HG03432 (cell line): ENCODE measurements around the gene EPB42.

ENCODE experiments used
- ATAC-seq: cut with Tn5 transposase; IDR thresholded peaks from one replicate; pipeline ENCODE4 v1.9.1; 2021; ENCODE audit warnings: mild to moderate bottlenecking, moderate library complexity; ENCODE audit not compliant: unreplicated experiment

EPB42 gene

GRCh38 chr15:43220991-43221403 is at the start of gene EPB42:
EPB42 (minus strand) TSS chr15:43221018; CDS start chr15:43220825, 193 bp downstream.
- ATAC-seq, result no peak

DNA sequence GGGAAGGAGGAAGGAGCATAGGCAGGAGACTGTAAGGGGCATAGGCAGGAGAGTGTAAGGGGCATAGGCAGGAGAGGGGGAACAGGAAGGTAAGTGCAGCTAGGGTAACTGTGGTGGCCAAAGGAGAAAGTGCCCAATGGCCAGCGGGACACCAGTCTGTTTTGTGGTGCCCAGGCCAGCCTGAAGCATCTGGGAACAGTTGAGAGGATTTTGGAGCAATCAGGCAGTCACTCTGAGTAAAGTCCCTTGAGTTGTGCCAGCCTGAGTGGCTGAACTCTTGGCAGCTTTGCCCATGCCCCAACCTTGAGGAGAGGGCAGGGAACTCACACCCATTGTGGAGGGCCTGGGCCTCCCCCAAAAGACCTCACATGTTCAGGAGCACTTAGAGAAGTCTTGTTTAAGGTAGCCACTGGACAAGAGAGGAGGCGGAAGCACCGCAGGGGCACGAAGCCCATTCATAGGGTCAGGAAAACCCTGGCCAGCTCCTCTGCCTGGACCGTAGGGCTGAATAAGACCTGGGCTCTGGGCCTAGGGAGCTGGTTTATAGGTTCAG is 49.4 kb upstream of the EPB42 start:
- ATAC-seq, result no peak

- ATAC-seq, result no peak
Observed at GRCh38 chr15:43268111-43269105, 47.6 kb upstream of the EPB42 start.

- ATAC-seq, result no peak
Observed at GRCh38 chr15:43267439-43267838, 46.6 kb upstream of the EPB42 start.

GRCh38 chr15:43266834-43267233 is 46.0 kb upstream of the EPB42 start, which contains the start of gene TGM5:
TGM5 (minus strand) TSS chr15:43266928; CDS start chr15:43266849, 79 bp downstream.
- ATAC-seq, result no peak

DNA sequence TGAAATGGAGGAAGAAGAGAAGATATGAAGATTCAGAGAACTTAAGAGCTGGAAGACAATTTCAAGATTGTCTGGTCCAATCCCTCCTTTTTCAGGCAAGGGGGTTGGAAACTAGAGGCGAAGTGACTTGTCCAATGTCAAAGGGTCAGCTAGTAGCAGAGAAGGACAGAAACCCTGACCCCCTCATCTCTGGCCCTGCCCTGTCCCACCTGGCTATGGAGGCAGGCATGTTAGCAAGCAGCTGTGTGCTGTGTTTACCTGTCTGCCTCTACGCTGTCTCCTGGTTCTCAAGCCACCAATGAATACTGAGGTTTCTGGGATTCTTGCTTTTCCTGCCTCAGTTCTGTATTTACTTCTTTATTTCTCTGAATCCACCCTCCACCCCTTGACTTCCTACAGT is 45.6 kb upstream of the EPB42 start:
- no peak for ATAC-seq

- no peak for ATAC-seq
Observed at GRCh38 chr15:43260011-43260615, 39.3 kb upstream of the EPB42 start.

DNA sequence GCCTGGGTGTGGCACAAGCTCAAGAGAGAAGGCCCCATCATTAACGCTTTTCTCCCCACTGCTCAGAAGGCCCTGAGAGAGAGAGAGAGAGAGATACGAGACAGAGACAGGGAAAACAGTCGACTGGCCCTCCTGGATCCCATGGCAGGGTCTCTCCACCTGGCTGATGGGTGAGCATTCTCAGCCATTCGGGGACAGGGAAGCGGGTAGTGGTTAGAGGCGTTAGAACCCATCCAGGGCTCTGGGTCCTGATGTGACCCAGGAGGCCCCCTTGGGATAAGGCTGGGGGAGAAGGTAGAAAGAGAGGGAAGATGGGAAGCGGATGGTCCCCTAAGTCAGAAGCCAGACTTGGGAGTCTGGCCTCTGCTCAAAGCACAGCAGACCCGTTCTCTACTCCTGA is 38.0 kb upstream of the EPB42 start:
- no peak for ATAC-seq

GRCh38 chr15:43256341-43256740 is 35.5 kb upstream of the EPB42 start:
- no peak for ATAC-seq

DNA sequence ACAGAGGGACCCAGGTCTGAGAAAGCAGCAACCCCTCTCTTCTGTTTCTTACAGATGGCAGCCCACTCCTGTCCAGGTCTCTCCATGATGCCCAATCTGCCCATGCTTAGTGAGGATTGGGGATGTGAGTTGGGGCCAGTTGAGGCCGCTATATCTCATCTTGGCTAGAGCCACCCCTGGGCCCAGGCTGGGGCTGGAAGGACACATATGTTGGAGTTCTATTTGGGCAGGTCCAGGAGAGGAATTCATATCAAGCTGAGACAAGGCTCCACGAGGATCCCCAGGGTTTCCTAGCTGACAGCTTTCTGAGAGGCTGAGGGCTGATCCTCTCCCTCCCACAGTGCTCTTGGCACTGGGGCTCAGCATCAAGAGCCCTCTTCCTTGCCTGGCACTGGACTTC is 34.6 kb upstream of the EPB42 start:
- ATAC-seq, result no peak

DNA sequence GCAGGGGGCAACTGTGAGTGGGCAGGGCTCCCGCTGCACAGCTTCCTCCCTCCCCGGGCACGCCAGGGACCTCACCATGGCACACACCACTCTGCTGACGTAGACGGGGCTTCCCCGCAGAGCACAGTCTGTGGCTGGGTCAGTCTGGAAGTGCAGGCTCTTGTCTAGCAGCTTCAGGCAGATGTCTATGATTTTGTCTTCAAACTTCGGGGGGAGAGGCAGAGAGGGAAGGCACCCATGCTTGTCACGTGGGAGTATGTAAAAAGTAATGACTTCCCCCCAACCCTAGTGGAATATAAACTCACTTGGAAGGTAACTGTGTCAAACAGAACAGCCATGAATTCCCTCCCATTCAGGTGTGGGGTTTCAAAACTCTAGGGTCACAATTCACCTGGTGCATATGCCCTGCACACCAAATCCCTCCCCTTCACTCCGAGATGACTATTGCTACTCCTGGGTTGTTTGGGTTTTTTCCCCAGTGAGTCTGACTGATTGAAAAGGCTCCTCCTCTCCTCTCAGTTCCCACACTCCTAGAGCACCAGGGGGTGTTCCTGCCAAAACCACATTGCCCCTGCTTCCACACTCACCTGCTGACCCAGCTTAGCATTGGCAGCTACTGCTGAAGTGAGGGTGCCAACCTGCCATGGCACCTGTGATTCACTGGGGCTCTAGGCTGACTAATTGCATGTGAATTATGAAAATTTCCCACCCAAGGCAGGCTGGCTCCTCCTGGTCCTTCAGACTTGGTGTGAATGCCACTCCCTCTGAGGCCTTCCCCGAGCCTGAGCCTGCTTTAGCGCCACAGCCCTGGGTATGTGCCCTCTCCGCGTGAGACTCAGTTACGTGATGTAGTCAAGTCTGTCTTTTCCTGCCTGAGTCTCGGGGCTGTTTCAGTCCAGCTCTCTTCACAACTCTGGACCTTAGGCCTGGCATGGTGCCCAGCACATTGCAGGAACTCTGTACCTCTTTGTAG is 32.9 kb upstream of the EPB42 start:
- peak; percentile 60 for ATAC-seq

GRCh38 chr15:43251871-43252250 is 31.0 kb upstream of the EPB42 start:
- no peak for ATAC-seq

- no peak for ATAC-seq
Observed at GRCh38 chr15:43251185-43251870, 30.5 kb upstream of the EPB42 start.

- ATAC-seq, result no peak
Observed at GRCh38 chr15:43250785-43251184, 30.0 kb upstream of the EPB42 start.

DNA sequence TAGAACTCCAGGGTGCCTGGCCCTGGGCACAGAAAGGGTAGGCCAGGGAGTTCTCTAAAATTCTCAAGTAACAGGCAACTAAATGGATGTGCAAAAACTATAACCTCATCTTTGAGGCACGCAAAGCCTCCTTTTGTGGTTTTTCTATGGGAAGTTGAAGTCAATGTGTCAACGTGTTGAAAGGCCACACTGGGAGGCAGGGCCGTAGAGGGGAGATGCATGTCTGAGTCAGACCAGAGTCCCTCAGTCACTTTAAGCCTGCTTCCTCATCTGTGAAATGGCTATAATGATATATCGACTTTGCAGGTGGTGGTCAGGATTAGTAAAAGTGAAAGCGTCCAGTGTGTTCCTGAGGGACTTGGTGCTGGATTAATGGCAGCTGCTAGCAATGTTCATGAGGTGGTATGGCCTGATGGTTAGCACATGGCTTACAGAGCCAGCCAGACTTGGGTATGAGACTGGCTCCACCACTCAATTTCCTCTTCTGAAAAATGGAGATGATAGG is 28.9 kb upstream of the EPB42 start:
- ATAC-seq, result peak; percentile 51

DNA sequence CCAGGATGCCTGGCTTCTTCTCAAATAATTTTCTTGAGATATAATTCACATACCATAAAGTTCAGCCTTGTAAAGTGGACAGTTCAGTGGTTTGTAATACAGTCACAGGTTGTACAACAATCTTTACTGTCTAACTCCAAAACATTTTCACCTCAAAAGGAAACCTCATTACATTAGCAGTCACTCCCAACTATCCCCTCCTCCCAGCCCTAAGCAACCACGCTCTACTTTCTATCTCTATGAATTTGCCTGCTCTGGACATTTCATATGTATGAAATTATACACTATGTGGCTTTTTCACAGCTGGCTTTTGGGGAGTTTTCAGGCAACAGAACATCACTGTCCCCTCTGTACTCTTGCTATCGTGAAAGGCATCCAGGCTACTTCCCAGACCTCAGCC is 28.4 kb upstream of the EPB42 start:
- no peak for ATAC-seq

DNA sequence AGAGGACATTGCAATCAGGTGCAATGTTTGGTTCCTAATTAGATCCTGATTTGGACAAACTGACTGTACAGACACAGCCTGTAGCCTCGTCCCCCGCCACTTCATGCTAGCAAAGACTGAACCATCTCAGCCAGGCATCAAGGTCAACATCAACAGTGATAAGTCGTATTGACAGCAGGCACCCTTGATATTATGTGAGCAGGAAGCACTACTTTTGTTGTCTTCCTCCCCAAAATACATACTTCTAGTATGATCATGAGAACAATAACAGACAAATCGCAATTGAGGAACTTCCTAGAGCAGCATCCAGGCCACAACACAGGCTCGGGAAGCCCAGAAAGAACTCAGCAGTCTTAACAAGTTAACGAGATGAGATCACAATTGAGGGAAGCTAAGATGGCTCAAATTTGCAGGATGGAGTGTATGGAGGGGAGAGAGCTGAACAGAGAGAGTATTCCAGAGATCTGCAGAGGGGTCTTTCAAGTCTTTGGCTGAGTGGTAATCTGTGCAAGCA is 25.5 kb upstream of the EPB42 start:
- no peak for ATAC-seq

DNA sequence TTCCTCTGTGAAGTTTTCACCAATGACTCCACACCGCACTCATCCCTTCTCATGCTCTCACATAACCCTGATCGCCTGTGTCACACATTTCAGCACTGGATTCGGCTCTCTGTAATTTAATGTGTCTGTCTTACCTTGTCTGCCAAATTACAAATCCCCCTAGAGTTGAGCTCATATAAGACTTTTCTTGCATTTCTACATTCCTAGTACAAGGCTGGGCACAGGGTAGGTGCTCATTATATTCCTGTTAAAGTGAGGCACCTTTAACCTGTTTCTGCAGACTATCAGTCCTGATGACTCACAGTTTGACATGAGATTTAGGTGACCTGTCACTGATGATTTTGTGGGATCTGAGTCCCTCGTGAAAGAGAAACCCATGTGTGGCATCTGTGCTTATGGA is 23.3 kb upstream of the EPB42 start:
- ATAC-seq, result no peak

DNA sequence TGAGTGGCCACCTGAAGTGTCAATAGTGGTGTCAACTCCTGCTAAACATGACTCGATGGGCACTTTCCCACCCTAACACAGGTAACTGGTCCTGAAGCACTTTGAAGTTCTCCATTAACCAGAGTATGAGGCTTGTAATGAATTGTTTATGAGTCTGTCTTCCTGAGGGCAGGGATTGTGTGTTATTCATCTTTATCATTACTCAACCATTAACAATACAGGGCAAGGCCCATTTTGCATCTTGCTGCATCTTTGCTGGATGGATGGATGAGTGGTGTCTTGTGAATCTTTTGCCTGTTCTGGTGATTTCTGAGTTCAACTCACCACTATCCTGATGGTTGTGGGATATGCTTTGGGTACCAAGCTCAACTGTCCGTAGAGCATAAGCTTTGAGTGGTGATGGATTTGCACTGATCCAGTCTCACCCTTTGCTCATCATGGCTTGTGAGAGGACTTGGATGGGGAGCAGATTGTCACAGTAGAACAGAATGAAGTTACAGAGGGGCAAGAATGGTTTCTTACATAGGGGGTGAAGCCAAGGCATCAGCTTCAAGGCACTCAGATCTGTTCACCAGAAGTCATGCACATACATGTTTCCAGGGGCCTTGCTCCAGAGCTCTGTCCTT is 22.3 kb upstream of the EPB42 start:
- ATAC-seq, result no peak
